ENCODE results near the gene BCORL1.

BCORL1 gene

DNA sequence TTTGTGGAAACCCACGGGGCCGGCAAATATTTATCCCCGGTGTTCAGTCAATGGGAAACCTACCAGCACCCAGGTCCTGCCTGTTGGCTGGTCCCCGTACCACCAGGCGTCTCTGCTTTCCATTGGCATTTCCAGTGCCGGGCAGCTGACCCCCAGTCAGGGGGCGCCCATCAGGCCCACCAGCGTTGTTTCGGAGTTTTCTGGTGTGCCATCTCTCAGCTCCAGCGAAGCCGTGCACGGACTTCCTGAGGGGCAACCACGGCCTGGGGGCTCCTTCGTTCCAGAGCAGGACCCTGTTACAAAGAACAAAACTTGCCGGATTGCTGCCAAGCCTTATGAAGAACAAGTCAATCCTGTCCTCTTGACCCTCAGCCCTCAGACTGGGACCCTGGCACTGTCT lies 32.7 kb downstream of the BCORL1 start:
- no peak for DNase-seq (ENCODE audit: low read depth)

DNA sequence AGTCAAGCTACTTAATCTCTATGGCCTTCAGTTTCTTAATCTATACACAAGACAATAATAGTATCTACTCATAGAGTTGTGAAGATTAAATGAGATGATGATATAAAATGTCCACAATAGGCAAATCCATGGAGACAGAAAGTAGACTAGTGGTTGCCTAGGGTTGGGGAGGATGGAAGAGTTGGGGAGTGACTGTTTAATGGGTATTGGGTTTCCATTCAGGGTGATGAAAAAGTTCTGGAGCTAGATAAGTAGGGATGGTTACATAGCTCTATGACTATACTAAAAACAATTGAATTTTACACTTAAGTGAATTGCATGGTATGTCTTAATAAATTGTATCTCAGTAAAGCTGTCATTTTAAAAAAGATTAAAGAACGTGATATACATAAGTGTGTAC lies 35.7 kb downstream of the BCORL1 start:
- no peak for DNase-seq (ENCODE audit: low read depth)

DNA sequence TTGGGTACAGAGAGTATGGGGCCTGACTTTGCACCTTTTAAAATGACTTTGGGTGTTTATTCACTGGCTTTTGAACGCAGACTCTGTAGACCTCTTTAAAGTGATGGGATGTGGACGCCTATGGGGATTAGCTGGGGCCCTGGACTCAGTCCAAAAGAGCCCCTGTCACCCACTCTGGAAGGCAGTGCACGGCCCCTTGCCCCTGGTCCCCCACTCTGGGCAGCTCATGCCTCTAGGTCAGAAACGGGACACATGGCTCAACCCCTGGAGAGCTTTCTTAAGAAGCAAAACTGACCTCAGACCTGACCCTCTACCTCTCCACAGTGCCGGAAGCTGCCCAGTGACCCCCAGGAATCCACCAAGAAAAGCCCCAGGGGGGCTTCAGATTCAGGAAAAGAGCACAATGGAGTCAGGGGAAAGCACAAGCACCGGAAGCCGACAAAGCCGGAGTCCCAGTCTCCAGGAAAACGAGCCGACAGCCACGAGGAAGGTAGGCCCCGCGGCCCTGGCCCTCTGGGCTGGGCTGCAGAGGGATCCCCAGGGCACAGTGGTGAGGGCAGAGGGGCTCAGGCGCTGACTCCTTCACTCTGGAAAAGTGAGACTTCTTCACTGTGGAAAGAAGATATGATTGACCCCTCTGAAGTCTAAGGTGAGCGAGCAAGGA lies 38.4 kb downstream of the BCORL1 start:
- no peak for DNase-seq (ENCODE audit: low read depth)

DNA sequence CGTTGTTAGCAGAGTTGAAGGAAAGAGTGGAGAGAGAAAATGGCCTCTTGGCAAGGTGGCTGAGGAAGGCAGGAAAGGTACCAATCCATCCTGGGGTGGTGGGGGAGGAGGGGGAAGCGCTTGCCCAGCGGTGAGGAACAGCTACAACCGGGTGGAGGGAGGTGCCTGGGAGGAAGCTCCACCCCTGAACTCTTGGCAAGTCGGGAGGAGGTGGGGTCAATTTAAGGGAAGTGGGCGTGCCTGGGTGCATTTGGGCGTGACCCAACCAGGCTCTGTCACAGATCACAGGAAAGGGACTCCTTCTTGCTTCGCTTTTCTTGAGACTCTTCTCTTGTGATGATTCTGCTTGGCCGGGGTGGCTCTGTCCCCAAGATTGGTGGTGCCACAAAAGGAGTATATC lies 41.7 kb downstream of the BCORL1 start:
- peak; percentile 23 for DNase-seq (ENCODE audit: low read depth)

DNA sequence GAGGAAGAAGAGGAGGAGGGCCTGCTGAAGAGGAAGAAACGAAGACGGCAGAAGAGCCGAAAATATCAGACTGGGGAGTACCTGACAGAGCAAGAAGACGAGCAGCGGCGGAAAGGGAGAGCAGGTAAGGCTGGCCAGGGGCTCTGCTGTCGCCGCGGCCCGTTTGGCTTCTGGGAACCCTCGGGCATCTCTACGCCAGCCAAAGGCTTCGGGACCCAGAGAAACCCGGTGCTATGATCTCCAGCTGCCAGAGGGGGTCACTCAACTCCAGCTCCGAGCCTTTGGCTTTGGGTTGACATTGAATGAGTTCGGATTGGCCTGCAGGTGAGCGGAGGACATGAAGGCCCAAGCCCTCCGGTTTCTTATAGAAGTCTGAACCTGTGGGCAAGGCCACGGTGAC lies 42.8 kb downstream of the BCORL1 start:
- no peak for DNase-seq (ENCODE audit: low read depth)

DNA sequence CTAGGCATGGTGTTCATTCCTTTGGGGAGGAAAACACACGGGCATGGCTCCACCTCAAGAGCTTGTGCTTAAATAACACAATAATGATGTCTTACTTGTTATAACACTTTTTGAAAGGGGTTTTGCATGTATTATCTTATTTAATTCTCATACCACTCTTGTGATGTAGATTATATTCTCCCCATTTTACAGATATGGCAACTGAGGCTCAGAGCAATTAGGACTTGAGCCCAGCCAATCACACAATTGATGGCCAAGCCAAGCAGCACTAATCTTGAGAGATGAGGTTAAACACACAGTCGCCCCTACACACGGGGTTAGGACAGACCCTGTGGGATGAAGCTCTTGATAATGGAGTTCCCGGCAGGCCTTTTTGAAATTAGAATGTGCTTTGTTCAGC lies 45.1 kb downstream of the BCORL1 start:
- no peak for DNase-seq (ENCODE audit: low read depth)

DNA sequence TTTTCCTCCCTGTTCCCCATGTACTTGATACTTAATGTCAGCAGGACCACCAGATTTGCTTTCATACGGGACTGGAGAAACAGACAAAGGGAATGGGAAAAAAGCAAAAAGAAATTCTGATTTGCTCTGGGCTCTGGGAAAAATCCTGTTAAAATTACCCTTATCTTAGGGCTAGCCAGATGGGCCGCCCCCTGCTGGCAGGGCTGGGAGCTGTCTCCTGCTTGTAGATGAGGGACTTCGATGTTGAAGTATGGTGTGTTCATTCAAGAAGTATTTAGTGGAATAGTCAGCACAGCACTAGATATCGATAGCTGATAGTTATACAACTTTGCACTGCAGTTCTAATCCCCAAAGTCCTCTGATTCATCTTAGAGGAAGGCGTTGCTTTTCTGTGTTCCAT lies 45.8 kb downstream of the BCORL1 start:
- DNase-seq (ENCODE audit: low read depth) = peak; percentile 21

DNA sequence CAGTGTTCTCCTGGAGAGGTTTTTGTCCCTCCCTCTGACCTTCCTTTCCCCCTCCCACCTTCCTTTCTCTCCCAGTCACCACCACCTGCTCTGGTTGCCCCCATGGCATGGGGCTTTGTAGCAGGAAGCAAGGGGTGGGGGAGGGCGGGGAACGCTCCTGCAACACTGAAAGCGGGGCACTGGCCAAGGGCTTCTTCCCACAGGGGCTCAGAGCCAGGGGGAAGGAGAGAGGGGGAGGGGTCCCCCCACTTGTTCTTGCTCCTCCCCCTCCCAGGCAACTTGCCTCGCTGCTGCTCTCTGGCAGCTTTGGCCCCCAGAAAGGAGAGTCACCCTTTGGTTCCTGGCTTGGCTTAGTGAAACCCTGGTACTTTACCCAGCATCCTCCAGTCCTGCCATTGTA lies 48.4 kb downstream of the BCORL1 start:
- DNase-seq (ENCODE audit: low read depth) = no peak

DNA sequence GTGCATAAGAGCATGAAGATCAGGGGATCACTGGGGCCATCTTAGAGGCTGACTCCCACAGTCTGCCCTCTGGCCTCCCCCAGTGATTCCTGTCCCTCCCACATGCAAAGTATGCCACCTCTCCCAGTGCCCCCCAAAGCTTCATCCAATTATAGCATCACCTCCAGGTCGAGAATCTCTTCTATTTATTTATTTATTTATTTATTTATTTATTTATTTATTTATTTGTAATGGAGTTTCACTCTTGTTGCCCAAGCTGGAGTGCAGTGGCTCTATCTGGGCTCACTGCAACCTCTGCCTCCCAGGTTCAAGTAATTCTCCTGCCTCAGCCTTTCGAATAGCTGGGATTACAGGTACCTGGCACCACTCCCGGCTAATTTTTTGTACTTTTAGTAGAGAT lies 50.1 kb downstream of the BCORL1 start:
- DNase-seq (ENCODE audit: low read depth) = no peak

DNA sequence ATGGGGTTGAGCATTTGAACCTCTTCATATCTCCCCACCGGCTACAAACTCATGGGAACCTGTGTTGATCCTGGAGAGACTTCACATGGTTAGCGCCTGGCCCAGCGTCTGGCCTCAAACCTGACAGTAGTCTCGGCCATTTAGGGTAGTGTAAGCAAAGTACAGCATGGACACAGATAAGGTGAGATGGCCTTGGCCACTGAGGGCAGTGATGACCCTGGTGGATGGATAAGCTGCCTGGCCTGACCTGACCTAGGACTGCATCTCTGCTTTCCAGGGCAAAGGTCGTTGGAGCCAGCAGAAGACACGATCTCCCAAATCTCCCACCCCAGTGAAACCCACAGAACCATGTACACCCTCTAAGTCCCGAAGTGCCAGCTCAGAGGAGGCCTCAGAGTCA lies 51.7 kb downstream of the BCORL1 start:
- DNase-seq (ENCODE audit: low read depth) = no peak

DNA sequence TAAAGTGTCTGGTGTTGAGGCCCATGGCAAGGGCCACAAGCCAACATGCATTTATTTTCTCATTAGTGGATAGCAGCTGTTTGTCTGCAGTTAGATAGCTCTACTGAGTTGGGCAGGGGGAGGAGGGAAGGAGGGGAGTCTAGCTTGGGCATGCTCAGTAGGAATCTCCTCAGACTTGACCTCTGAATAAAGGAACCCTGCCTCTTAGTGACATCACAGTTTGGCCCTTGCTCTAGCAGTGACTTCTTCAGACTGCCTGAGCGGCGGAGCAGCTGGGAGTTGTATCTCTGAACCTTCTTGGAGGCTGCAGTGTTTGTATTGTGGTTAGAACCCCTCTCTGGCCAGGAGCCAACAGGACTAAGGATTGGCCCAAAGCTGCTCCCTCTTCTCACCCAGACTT lies 57.4 kb downstream of the BCORL1 start:
- DNase-seq (ENCODE audit: low read depth) = no peak

DNA sequence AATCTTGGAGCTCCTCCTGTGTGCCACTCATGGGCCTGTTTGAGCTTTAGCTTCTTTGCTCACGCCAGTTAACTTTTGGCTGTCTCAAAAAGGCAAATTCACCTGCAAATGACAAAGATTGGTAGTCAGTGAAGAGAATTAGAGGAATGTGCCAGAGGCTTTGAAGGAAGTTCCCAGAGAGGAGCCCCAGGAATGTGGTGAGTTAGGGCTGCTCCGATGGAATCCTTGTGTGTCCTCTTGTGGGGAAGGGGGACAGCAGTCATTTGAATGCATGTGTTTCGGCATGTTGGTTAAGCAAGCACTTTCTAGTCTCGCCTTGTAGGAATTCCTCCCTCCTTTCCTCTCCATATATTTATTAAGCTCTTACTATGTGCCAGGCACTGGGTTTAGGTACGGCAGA lies 65.0 kb downstream of the BCORL1 start:
- no peak for DNase-seq (ENCODE audit: low read depth)

DNA sequence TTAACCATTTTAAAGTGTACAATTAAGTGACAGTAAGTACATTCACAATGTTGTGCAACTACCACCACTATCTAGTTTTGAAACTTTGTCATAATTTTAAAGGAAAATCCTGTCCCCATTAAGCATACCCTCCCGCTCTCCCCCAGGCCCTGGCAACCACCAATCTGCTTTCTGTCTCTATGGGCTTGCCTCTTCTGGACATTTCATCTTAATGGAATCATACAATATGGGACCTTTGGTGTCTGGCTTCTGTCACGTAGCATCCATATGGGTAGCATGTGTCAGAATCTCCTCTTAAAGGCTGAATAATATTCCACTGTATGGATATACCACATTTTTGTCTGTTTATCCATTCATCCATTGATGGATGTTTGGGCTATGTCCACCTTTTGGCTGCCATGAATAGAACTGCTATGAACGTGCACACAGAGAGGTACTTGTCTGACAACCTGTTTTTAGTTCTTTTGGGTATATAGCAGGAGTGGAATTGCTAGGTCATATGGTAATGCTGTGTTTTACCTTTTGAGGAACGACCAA lies 66.3 kb downstream of the BCORL1 start:
- DNase-seq (ENCODE audit: low read depth) = no peak

DNA sequence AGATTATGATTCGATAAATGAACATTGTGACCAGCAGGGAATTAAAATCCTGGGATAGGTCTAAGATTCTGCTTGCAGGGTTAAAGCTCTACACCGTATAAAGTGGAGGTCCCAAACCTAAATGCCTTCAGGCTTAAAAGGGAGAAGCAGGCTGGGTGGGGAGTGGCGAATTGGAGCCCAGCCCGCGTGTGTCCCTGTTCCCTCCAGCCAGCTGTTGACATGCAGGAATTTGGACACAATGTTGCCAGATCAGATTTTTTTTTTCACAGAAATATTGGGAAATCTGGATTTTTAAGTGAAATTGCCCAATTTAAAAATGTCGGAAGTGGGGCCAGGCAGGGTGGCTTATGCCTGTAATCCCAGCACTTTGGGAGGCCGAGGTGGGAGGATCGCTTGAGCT lies 67.4 kb downstream of the BCORL1 start:
- no peak for DNase-seq (ENCODE audit: low read depth)

DNA sequence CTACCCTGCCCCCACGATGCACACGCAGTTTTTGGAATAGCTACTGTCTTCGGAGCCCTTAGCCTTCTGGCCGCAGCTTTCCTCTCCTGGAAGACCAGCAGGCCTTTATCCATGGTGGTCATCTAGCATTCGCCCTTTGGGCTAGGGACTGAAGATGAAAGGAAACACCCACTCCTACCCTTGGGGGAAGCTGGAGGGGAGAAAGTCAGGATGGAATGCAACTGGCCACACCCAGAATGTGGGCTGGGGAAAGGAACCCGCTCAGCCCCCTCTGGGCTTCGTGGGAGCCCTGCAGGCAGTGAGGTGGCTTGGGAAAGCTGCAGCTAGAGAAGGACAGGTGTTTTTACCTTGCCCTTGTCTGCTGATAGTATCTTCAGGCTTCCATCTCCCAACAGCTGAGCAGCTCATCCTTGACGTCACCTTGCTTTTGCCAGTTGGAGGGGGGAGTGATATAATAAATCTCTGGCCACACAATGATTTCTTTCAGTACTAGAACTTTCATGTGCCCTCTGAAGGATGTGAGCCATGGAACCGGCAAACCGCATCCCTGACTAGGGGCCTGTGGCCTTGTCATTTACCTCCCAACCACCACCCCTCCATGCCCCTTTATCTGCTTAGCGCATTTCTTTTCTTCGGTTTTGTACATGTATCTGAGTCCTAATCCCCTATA lies 68.9 kb downstream of the BCORL1 start:
- no peak for DNase-seq (ENCODE audit: low read depth)

DNA sequence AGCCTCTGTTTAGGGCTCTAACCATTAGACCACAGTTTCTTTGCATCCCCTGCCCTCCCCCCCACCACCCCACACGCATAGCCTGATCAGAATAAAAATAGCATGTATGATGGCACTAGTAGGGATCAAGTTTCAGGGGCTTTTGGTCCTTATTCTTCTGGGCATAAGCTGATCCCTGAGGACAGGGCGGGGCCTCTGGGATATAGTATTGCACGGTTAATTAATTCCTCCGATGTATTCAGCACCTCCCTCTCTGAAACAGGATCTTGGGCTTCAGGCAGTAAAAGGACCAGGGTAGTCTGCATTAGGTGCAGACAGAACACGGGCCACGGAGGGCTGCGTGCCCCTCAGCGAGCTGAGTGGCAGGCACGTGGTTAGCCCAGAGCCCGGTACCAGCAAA lies 70.8 kb downstream of the BCORL1 start:
- no peak for DNase-seq (ENCODE audit: low read depth)

DNA sequence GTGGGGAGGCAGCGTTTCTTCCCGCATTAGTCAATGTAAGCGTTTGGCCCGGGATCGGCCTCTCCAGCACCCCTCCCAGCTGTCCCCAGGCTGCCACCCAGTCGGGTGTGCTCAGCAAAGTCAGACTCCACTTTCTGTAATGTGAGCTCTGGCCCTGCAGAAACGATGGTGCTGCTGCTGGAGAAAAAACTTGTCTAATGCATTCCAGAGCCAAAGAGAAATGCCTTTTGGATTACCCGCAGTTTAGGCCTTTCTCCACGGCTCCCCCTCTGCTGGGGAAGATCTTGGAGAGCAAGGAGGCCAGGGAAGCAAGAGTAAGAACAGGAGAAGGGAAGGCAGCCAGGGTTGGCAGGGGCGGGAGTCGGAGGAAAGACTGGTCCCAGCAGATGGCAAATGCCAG lies 72.7 kb downstream of the BCORL1 start:
- peak; percentile 28 for DNase-seq (ENCODE audit: low read depth)

DNA sequence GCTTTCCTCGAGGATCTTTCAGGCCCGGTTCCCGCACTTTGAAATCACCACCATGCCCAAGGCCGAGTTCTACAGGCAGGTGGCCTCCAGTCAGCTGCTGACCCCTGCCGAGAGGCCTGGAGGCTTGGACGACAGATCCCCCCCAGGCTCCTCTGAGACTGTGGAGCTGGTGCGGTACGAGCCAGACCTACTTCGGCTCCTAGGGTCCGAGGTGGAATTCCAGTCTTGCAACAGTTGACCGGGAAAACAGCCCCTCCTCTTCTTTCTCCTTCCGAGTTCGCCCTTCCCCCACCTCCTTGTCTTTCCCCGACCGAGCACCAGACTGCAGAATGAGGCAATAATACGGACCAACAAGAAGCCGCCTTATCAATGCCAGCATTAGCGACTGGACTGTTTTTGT lies 73.5 kb downstream of the BCORL1 start:
- no peak for DNase-seq (ENCODE audit: low read depth)

DNA sequence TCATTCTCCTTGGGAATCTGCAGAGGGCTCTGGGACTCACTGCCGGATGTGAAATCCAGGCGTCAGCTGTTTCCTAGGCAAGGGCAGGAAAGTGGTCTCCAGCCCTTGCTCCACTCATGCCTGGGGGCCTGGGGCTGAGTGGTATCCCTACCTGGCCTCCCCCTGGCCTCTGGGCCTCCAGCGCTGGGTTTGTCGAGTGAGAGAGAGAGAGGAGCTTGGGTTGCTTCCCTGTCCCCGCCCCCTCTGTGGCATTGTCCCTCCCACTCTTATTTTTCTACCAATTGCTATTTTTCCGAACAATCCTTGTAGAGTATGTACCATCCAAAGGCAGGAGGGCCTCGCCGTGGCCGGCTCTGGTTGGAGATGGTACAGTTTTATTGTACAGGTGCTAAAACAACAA lies 74.8 kb downstream of the BCORL1 start:
- no peak for DNase-seq (ENCODE audit: low read depth)

DNA sequence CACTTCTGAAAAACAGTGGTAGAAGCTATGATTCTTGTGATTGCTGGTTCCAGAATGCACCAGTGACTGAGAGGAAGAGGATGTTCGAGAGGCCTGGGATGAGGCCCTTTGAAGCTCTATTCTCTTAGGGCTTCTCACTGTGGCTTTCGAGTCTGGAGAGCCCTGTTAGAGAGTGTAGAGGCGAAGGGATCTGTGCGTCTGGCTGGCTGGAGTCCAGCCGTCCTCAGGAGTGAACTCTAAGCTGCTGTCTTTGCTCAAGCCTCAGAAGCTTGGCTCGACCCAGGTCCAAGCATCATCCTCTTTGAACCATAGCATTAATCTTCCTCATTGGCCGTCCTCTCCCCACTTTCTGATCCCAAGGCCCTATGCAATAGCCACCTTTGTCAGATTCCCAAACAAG lies 76.2 kb downstream of the BCORL1 start:
- DNase-seq (ENCODE audit: low read depth) = no peak

DNA sequence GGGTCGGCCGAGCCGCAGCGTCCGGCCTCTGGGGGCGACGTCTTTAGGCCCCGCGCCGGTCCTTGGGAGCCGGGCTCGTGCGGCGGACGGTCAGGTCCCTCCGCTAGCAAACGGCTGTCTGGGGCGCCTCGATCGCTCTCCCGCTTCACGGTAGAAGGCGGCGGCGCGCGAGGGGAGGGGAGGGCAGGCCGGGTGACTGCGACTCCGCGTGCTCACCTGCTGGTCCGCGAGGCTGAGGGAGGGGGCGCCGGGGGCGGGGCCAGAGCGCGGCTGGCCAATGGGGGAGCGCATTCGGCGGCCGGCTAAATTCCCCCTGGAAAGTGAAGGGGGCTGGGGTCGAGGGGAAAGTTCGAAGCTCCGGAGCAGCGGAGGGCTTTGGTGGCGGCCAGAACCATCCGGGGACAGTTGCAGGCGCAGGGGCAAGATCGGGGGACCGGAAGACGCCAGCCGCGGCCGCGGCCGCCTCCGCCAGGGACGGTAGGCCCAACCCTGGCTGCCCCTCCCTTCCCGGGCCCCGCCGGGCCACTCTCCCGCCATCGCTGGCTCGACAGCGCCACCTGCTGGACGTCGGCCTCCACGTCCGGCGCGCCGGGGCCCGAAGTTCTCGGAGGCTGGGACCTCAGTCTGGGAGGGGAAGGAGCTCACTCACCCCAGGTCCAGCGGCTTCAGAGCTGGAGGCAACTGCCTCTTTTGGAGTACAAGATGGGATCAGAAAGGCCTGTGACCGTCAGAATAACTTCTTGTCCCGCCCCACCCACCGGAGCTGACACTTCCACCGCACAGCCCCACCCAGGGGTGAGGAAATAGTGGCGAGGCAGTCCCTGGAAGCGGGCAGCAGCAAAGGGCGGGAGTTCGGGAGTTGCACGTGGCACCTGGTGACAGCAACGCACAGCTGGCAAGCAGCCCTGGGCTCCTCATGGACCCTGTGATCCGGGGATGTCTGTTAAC lies 78.0 kb downstream of the BCORL1 start:
- peak; percentile 23 for DNase-seq (ENCODE audit: low read depth)

DNA sequence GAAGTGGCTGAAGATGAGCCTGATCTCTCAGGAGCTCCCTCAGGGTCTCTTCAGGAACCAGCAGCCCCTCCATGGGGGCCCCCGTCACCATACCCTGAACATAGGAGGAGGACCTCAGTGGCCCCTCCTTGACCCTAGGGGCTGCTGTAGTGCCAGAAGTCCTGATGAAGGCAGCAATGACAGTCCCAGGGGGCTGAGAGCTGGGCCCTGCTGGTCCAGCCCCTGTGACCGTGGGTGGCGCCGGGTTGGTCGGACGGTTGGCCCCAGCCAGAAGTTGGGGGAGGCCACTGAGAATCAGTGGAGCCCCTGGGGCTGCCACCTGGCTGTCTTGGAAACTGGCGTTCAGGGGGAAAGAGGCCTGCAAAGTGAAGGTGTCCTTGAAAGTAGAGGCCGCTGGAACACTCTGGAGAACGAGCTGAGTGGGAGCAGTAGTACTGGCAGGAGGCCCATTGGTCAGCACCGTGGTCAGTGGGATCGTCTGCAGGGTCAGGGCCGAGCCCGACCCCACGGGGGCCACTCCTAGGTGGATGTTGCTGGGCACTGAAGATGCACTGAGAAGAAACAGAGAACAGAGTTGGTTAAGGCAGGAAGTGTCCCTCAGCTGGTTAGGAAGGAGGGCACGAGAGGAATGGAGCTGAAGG lies 84.7 kb downstream of the BCORL1 start:
- DNase-seq (ENCODE audit: low read depth) = no peak
